ENCODE measurements around the gene NOTCH2NLA.
"Not testable (repeated sequence)": the region's sequence is repeated elsewhere in the genome, so short reads cannot be mapped to it uniquely, and the experiment has no call there.

NOTCH2NLA gene

GRCh38 chr1:146228710-146229477 is at the start of gene NOTCH2NLA:
NOTCH2NLA (minus strand) TSS chr1:146229021; CDS start chr1:146189337, 39,684 bp downstream.
- H3K36me3 ChIP-seq (ENCODE audit: control insufficient read depth in 2 of 2, insufficient read depth in 1 of 2, low read length in 2 of 2); CTCF ChIA-PET; POLR2A ChIA-PET; H3K4me1 ChIP-seq (ENCODE audit: control insufficient read depth, insufficient read depth, low read length); H3K9me3 ChIP-seq (ENCODE audit: control insufficient read depth, insufficient read depth, low read depth, low read length): not testable (repeated sequence)
- Histone ChIP-seq H3K4me3 (ENCODE audit: low read depth, low read length) (peak within 1 kb of the TSS; percentile 52), H3K27ac (ENCODE audit: extremely low read depth, low read depth, low read length) (peak within 1 kb of the TSS; percentile 43; the same call in 1 of the 2 replicates)
- 0 out of 2 replicates have a peak, but pooled peaks have one; percentile 24 for TF ChIP-seq ZEB2 (tag by site-specific recombination; IDR thresholded peaks at IDR 0.05)
- TF ChIP-seq PATZ1 (tag by site-specific recombination; IDR thresholded peaks at IDR 0.05): peak; percentile 52; the same call in 1 of the 2 replicates
- peak; percentile 41; the same call in 1 of the 2 replicates for TF ChIP-seq SP7 (tag by site-specific recombination; IDR thresholded peaks at IDR 0.05)
- peak; percentile 38; the same call in 1 of the 2 replicates for TF ChIP-seq ZNF692 (tag by site-specific recombination; IDR thresholded peaks at IDR 0.05)
- peak; percentile 71; the same call in 1 of the 2 replicates for TF ChIP-seq KLF8 (tag by site-specific recombination; IDR thresholded peaks at IDR 0.05)
- TF ChIP-seq KLF1 (tag by site-specific recombination; IDR thresholded peaks at IDR 0.05): peak; percentile 24; the same call in 1 of the 2 replicates
- peak; percentile 37; the same call in 1 of the 2 replicates for TF ChIP-seq SP2 (tag by site-specific recombination; IDR thresholded peaks at IDR 0.05)
- peak; percentile 48; the same call in 1 of the 2 replicates for TF ChIP-seq ZNF335 (tag by site-specific recombination; conservative IDR thresholded peaks at IDR 0.05)
- TF ChIP-seq KLF9 (tag by site-specific recombination; IDR thresholded peaks at IDR 0.05; ENCODE audit: low read depth): peak; percentile 61; the same call in 1 of the 2 replicates
- peak; percentile 24; the same call in 1 of the 2 replicates for TF ChIP-seq ZFHX2 (tag by site-specific recombination; conservative IDR thresholded peaks at IDR 0.05)
- TF ChIP-seq ZBTB8A (tag by site-specific recombination; IDR thresholded peaks at IDR 0.05): peak; percentile 54; the same call in 1 of the 2 replicates
- TF ChIP-seq SP3 (tag by site-specific recombination; IDR thresholded peaks at IDR 0.05): peak; percentile 47
- TF ChIP-seq, protein P1, sequence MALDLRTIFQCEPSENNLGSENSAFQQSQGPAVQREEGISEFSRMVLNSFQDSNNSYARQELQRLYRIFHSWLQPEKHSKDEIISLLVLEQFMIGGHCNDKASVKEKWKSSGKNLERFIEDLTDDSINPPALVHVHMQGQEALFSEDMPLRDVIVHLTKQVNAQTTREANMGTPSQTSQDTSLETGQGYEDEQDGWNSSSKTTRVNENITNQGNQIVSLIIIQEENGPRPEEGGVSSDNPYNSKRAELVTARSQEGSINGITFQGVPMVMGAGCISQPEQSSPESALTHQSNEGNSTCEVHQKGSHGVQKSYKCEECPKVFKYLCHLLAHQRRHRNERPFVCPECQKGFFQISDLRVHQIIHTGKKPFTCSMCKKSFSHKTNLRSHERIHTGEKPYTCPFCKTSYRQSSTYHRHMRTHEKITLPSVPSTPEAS (tag by site-specific recombination; IDR thresholded peaks at IDR 0.05): peak; percentile 62
- TF ChIP-seq ZBTB10 (tag by site-specific recombination; IDR thresholded peaks at IDR 0.05): peak; percentile 61; the same call in 1 of the 2 replicates
- TF ChIP-seq, protein P2, sequence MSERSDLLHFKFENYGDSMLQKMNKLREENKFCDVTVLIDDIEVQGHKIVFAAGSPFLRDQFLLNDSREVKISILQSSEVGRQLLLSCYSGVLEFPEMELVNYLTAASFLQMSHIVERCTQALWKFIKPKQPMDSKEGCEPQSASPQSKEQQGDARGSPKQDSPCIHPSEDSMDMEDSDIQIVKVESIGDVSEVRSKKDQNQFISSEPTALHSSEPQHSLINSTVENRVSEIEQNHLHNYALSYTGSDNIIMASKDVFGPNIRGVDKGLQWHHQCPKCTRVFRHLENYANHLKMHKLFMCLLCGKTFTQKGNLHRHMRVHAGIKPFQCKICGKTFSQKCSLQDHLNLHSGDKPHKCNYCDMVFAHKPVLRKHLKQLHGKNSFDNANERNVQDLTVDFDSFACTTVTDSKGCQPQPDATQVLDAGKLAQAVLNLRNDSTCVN (tag by site-specific recombination; optimal IDR thresholded peaks at IDR 0.05): peak; percentile 61
- TF ChIP-seq PRDM10 (tag by site-specific recombination; IDR thresholded peaks at IDR 0.05): peak; percentile 50; the same call in 1 of the 2 replicates
- 0 out of 2 replicates have a peak, but pooled peaks have one; percentile 36 for TF ChIP-seq KLF17 (tag by site-specific recombination; IDR thresholded peaks at IDR 0.05)
- 0 out of 2 replicates have a peak, but pooled peaks have one; percentile 7 for TF ChIP-seq PRDM1 (tag by site-specific recombination; IDR thresholded peaks at IDR 0.05)
- TF ChIP-seq ZNF324 (tag by site-specific recombination; IDR thresholded peaks at IDR 0.05): 0 out of 2 replicates have a peak, but pooled peaks have one; percentile 41
- 0 out of 2 replicates have a peak, but pooled peaks have one; percentile 29 for TF ChIP-seq ZNF501 (tag by site-specific recombination; IDR thresholded peaks at IDR 0.05)

Measured in HEK293 (cell line).